Breast epithelium (tissue), 4 donors: ENCODE results near the gene HMCES. TPM values are rescaled to one million over a fixed set of nuclear protein-coding genes. Genes with fewer than 3 reads are reported as not detected.

Source experiments
- DNase-seq, 2 donors: peaks; one replicate each; pipeline ENCODE4 v3.0.0-alpha.2; 2019; ENCODE audit warnings: low spot score in 2 of 2
- H3K27ac ChIP-seq, 2 donors: fragments of 200-600 bp; sonication (generic) in 1 of 2; one replicate each; pipeline ENCODE4 v1.5.1; 2016 to 2019; ENCODE audit warnings: mild to moderate bottlenecking in 1 of 2
- H3K27me3 ChIP-seq, 2 donors: fragments of 200-600 bp; sonication (generic) in 1 of 2; one replicate each; pipeline versions ENCODE4 v1.5.1 to v1.6.0; 2017 to 2019; ENCODE audit warnings: control low read depth in 1 of 2, mild to moderate bottlenecking in 1 of 2
- H3K36me3 ChIP-seq: fragments of 200-600 bp; one replicate; pipeline ENCODE4 v1.5.1; 2019
- H3K4me1 ChIP-seq, 2 donors: fragments of 200-600 bp; sonication (generic); one replicate each; pipeline ENCODE4 v1.5.1; 2016 to 2019; ENCODE audit warnings: control low read depth in 1 of 2
- H3K4me3 ChIP-seq, 3 donors: fragments of 200-600 bp; sonication (generic); 1 replicate in 2 of 3; 2 replicates in 1 of 3; pipeline ENCODE4 v1.5.1; 2016 to 2019; ENCODE audit warnings: mild to moderate bottlenecking in 3 of 3, moderate library complexity in 2 of 3
- H3K9me3 ChIP-seq, 2 donors: fragments of 200-600 bp; sonication (generic) in 1 of 2; one replicate each; pipeline ENCODE4 v1.5.1; 2016 to 2019; ENCODE audit warnings: control low read depth in 1 of 2
- POLR2A ChIP-seq: fragments of 450-650 bp; IDR thresholded peaks from one replicate; pipeline ENCODE4 v1.6.1; 2016; ENCODE audit warnings: antibody characterized with exemption, mild to moderate bottlenecking, moderate library complexity
- POLR2AphosphoS5 ChIP-seq, 3 donors: sonication (generic); formaldehyde crosslinking; IDR thresholded peaks; one replicate each; pipeline ENCODE4 v1.6.1; 2017; ENCODE audit warnings: antibody characterized with exemption in 3 of 3
- intact Hi-C: fragments of 100-400 bp; cut with DNase I; formaldehyde crosslinking; loops from one replicate; pipeline ENCODE4 v1.15.1; 2023; ENCODE audit warnings: low total_unique reads
- total RNA-seq, 3 donors: library from RNA; depleted of rRNA; stranded (reverse); fragments of >200 nt; gene quantifications; one replicate each; pipeline ENCODE4 v1.1.0, GENCODE V29; 2016
- TF ChIP-seq, protein P1 (sequence below), 3 donors: fragments of 450-650 bp; IDR thresholded peaks; one replicate each; pipeline ENCODE4 v1.5.1; 2016 to 2017; ENCODE audit warnings: antibody characterized with exemption in 3 of 3, mild to moderate bottlenecking in 3 of 3, moderate library complexity in 3 of 3

The HMCES gene
- total RNA-seq, 3 donors from 2014 or later: 32.3 to 40.5 (median 32.8) TPM

DNA sequence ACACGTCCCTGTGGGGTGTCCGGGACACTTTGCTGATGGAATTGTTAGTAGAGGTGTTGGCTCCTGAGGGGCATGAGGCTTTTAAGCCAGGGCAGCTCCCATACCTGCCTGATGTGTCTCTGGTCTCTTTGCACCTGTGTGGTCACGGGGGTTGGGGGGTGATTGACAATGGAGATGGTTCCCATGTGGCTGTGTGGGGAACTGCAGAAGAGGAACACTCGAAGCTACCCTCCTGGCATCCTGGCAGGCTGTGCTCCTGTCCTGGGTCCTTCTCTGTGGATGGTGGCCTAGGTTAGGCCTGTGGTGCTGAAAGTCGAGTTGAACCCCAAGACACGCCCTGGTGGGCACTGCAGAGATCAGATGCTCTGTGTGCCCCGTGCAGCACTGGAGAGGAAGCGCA, 73.4 kb downstream of the HMCES start:
- TF ChIP-seq POLR2AphosphoS5 (IDR thresholded peaks at IDR 0.05): no peak
- no peak for TF ChIP-seq POLR2A
- TF ChIP-seq, protein P1, sequence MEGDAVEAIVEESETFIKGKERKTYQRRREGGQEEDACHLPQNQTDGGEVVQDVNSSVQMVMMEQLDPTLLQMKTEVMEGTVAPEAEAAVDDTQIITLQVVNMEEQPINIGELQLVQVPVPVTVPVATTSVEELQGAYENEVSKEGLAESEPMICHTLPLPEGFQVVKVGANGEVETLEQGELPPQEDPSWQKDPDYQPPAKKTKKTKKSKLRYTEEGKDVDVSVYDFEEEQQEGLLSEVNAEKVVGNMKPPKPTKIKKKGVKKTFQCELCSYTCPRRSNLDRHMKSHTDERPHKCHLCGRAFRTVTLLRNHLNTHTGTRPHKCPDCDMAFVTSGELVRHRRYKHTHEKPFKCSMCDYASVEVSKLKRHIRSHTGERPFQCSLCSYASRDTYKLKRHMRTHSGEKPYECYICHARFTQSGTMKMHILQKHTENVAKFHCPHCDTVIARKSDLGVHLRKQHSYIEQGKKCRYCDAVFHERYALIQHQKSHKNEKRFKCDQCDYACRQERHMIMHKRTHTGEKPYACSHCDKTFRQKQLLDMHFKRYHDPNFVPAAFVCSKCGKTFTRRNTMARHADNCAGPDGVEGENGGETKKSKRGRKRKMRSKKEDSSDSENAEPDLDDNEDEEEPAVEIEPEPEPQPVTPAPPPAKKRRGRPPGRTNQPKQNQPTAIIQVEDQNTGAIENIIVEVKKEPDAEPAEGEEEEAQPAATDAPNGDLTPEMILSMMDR (IDR thresholded peaks at IDR 0.05): no peak
- no peaks in the 10 kb centered on the region for H3K9me3 ChIP-seq
- no peak overlapping the region for H3K4me3 ChIP-seq
- H3K36me3 ChIP-seq: no peaks in the 10 kb centered on the region
- H3K27me3 ChIP-seq: no peaks in the 10 kb centered on the region
- intact Hi-C loops: no loop called here
- H3K4me1 ChIP-seq: no peaks in the 10 kb centered on the region
- H3K27ac ChIP-seq: peak overlapping the region in 1 of 2 donors; percentile 32
- no peak for DNase-seq

DNA sequence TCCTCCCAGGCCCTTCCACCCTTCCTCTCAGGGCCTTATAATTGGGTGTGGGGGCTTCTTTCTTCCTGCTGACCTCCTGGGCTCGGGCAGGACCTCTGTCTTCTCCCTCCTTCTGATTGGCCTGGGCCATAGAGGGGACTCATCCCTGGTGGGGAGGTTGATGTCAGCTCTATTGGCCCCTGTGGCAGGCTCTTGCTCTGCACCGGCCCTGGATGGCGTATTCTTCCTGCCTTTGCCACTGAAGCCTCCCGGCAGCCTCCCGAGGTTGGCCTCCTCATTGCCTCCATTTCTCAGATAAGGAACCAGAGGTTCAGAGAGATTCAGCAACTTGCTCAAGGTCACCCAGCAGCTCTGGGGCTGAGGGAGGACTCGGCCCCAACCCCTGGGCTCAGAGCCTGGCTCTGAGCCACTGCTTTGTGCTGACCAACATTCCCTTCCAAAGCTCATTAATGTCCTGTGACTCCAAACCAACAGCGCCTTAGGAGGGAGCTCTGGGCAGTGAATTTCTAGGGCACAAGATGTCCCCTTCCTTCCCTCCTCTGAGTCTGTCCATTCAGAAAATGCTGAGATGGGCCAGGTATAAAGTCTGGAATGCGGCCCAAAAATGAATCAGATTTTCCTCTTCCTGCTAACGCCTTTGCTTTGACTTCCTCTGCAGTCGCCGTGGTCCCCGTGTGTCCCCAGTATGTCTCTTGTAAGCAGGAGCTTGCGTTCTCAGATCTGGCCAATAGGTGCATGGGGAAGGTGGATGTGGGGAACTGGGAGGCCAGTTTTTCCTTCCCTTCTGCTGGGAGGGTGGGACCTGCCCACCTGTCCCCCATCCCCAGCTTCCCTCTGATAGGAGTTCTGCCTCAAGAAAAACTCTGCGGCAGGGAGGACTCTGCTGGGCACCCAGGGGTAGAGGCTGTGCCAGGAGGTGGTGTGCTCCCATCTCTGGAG, 74.2 kb downstream of the HMCES start:
- peak in 1 of 3 donors; percentile 15 for TF ChIP-seq POLR2AphosphoS5 (IDR thresholded peaks at IDR 0.05)
- TF ChIP-seq, protein P1 (IDR thresholded peaks at IDR 0.05): no peak
- Histone ChIP-seq H3K27ac (peak overlapping the region in 1 of 2 donors; percentile 32), H3K36me3 (no peaks in the 10 kb centered on the region), H3K4me1 (no peaks in the 10 kb centered on the region), H3K27me3 (no peaks in the 10 kb centered on the region), H3K9me3 (no peaks in the 10 kb centered on the region), H3K4me3 (no peak overlapping the region)
- no peak for DNase-seq
- intact Hi-C loops: no loop called here

DNA sequence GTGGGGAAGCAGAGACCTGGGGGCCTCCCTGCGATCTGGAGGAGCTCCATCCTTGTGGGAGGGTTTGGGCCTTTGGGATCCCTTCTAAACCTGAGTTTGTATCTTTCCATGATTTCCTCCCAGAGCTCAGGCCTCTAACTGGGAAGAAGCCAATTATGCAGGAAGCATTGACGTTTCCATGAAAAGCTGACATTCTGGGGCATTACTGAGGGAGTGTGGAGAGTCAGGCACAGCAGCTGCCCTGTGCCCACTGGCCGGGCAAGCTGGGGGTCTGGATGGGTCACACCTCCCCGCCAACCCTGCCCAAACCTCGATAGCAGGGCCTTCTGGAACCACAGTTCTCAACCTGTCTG, 74.9 kb downstream of the HMCES start:
- no peaks in the 10 kb centered on the region for H3K27me3 ChIP-seq
- H3K27ac ChIP-seq: peak overlapping the region in 1 of 2 donors; percentile 1
- TF ChIP-seq, protein P1 (IDR thresholded peaks at IDR 0.05): no peak
- TF ChIP-seq POLR2A (no peak), POLR2AphosphoS5 (IDR thresholded peaks at IDR 0.05) (no peak)
- intact Hi-C loops: no loop called here
- no peaks in the 10 kb centered on the region for H3K9me3 ChIP-seq
- no peaks in the 10 kb centered on the region for H3K36me3 ChIP-seq
- no peak overlapping the region for H3K4me3 ChIP-seq
- no peaks in the 10 kb centered on the region for H3K4me1 ChIP-seq
- no peak for DNase-seq

Other genes with a start within 250 kb of the HMCES start
- gene GP9, start 218.1 kb upstream of the HMCES start, total RNA-seq: under 1 TPM in 1 of 3 donors, not detected in 2; 0.48 TPM
- gene RAB43, start 157.1 kb upstream of the HMCES start, total RNA-seq: 10 to 100 TPM in 2 of 3 donors, 1 to 10 TPM in 1; 5.6 to 17.0 (median 17.0) TPM
- gene ISY1, start 117.8 kb upstream of the HMCES start, total RNA-seq: 10 to 100 TPM; 21.4 to 27.9 (median 21.7) TPM
- 100 to 1,000 TPM; 384 to 521 (median 495) TPM for gene CNBP, start 95.0 kb upstream of the HMCES start, total RNA-seq
- 100 to 1,000 TPM in 2 of 3 donors, 10 to 100 TPM in 1; 82.6 to 121 (median 102) TPM for gene COPG1, start 29.3 kb upstream of the HMCES start, total RNA-seq
- 1 to 10 TPM in 2 of 3 donors, under 1 TPM in 1; 0.32 to 1.3 (median 1.0) TPM for gene EFCAB12, start 149.8 kb downstream of the HMCES start, total RNA-seq
- gene MBD4, start 161.1 kb downstream of the HMCES start, total RNA-seq: 10 to 100 TPM; 29.8 to 41.6 (median 37.7) TPM
- 10 to 100 TPM; 43.2 to 60.6 (median 45.8) TPM for gene IFT122, start 161.4 kb downstream of the HMCES start, total RNA-seq
- gene RHO, start 249.8 kb downstream of the HMCES start, total RNA-seq: under 1 TPM in 1 of 3 donors, not detected in 2; 0.15 TPM